Activated CD4-positive, alpha-beta T cell treated with anti-CD3 and anti-CD28 coated beads, Interleukin-2, amount 10 ng/mL, durations not matched to agents 7 days and 5 days (primary cell): Measurements from ENCODE around the gene SLC44A4. TPM values are rescaled to one million over a fixed set of nuclear protein-coding genes. Genes with fewer than 3 reads are reported as not detected.
"Not testable (repeated sequence)": the region's sequence is repeated elsewhere in the genome, so short reads cannot be mapped to it uniquely, and the experiment has no call there.

ENCODE experiments used
- CTCF ChIA-PET: fragments of 350-600 bp; sonication (Branson Sonifier 250); formaldehyde crosslinking; loops from one replicate; lab custom pipeline; 2021; ENCODE audit warnings: antibody characterized with exemption; lab: Charles Lee
- POLR2A ChIA-PET: fragments of 350-600 bp; sonication (Branson Sonifier 250); formaldehyde crosslinking; loops from one replicate; lab custom pipeline; 2021; ENCODE audit warnings: antibody characterized with exemption; lab: Charles Lee
- DNase-seq: peaks from one replicate; pipeline ENCODE4 v3.0.0-alpha.2; 2020
- H3K27ac Mint-ChIP-seq: one replicate; pipeline ENCODE4 v1.8.0; 2021; ENCODE audit warnings: mild to moderate bottlenecking, moderate library complexity, mixed read lengths
- H3K27me3 Mint-ChIP-seq: one replicate; pipeline ENCODE4 v1.8.0; 2021; ENCODE audit warnings: mixed read lengths
- H3K36me3 Mint-ChIP-seq: one replicate; pipeline ENCODE4 v1.8.0; 2021; ENCODE audit warnings: low read depth, mixed read lengths
- H3K4me1 Mint-ChIP-seq: one replicate; pipeline ENCODE4 v1.8.0; 2021; ENCODE audit warnings: mixed read lengths
- H3K4me3 Mint-ChIP-seq: one replicate; pipeline ENCODE4 v1.8.0; 2021; ENCODE audit warnings: mild to moderate bottlenecking, moderate library complexity, mixed read lengths
- H3K9me3 Mint-ChIP-seq: one replicate; pipeline ENCODE4 v1.8.0; 2021; ENCODE audit warnings: mixed read lengths
- total RNA-seq, 2 experiments: library from RNA; stranded (reverse); gene quantifications; one replicate each; pipeline ENCODE4 v1.2.3, GENCODE V29; 2021

SLC44A4 gene
- under 1 TPM in 1 of 2 experiments, not detected in 1; 0.15 TPM for total RNA-seq

GRCh38 chr6:31878726-31879125 lies at the start of gene SLC44A4:
TSS of gene SLC44A4 (minus strand) at chr6:31878997. CDS start at chr6:31878980, 17 bp downstream.
- DNase-seq, result no peak
- no peaks in the 10 kb centered on the region for H3K27me3 Mint-ChIP-seq
- H3K4me1 Mint-ChIP-seq, result peaks cover 2% of the 10 kb centered on the region
- peaks cover 22% of the 10 kb centered on the region for H3K36me3 Mint-ChIP-seq
- POLR2A ChIA-PET, result no interaction called here
- H3K9me3 Mint-ChIP-seq, result no peaks in the 10 kb centered on the region
- no peak within 1 kb of the TSS for H3K4me3 Mint-ChIP-seq
- H3K27ac Mint-ChIP-seq, result peak within 1 kb of the TSS; percentile 25
- CTCF ChIA-PET, result no interaction called here

GRCh38 chr6:31928672-31928939 lies 49.8 kb upstream of the SLC44A4 start:
- no peak for DNase-seq
- ChIA-PET POLR2A (no interaction called here), CTCF (no interaction called here)
- H3K4me3 Mint-ChIP-seq, result no peak overlapping the region
- H3K27ac Mint-ChIP-seq, result no peak overlapping the region
- H3K27me3 Mint-ChIP-seq, result no peaks in the 10 kb centered on the region
- H3K4me1 Mint-ChIP-seq, result no peaks in the 10 kb centered on the region
- no peaks in the 10 kb centered on the region for H3K36me3 Mint-ChIP-seq
- no peaks in the 10 kb centered on the region for H3K9me3 Mint-ChIP-seq

GRCh38 chr6:31927863-31928671 lies 49.3 kb upstream of the SLC44A4 start:
- ChIA-PET POLR2A (no interaction called here), CTCF (no interaction called here)
- H3K27ac Mint-ChIP-seq, result no peak overlapping the region
- no peaks in the 10 kb centered on the region for H3K27me3 Mint-ChIP-seq
- H3K9me3 Mint-ChIP-seq, result no peaks in the 10 kb centered on the region
- no peaks in the 10 kb centered on the region for H3K36me3 Mint-ChIP-seq
- no peak overlapping the region for H3K4me3 Mint-ChIP-seq
- H3K4me1 Mint-ChIP-seq, result no peaks in the 10 kb centered on the region
- DNase-seq, result no peak

- no peak within 1 kb of the TSS for H3K27ac Mint-ChIP-seq
- no peaks in the 10 kb centered on the region for H3K36me3 Mint-ChIP-seq
- H3K4me1 Mint-ChIP-seq, result no peaks in the 10 kb centered on the region
- no peak for DNase-seq
- POLR2A ChIA-PET, result no interaction called here
- CTCF ChIA-PET, result no interaction called here
- no peaks in the 10 kb centered on the region for H3K9me3 Mint-ChIP-seq
- H3K4me3 Mint-ChIP-seq, result no peak within 1 kb of the TSS
- no peaks in the 10 kb centered on the region for H3K27me3 Mint-ChIP-seq
Observed at GRCh38 chr6:31927242-31927862, 48.6 kb upstream of the SLC44A4 start, which contains the start of gene C2. TSS of gene C2 (plus strand) at chr6:31927717. CDS start at chr6:31927753, 36 bp downstream.

GRCh38 chr6:31922942-31923341 lies 44.1 kb upstream of the SLC44A4 start:
- H3K4me1 Mint-ChIP-seq, result no peaks in the 10 kb centered on the region
- no peak overlapping the region for H3K27ac Mint-ChIP-seq
- no peaks in the 10 kb centered on the region for H3K36me3 Mint-ChIP-seq
- no peaks in the 10 kb centered on the region for H3K9me3 Mint-ChIP-seq
- H3K27me3 Mint-ChIP-seq, result no peaks in the 10 kb centered on the region
- ChIA-PET CTCF (interaction anchor here (0.6 to 1.9 kb wide), 5 partner anchors 28 to 418 kb away, joined by 3 to 4 read pairs (median 4); partner anchors contain the start of genes NELFE and SKIC2), POLR2A (no interaction called here)
- H3K4me3 Mint-ChIP-seq, result no peak overlapping the region
- DNase-seq, result peak; percentile 20

- H3K4me1 Mint-ChIP-seq, result no peaks in the 10 kb centered on the region
- H3K27ac Mint-ChIP-seq, result no peak overlapping the region
- H3K27me3 Mint-ChIP-seq, result peaks cover 2% of the 10 kb centered on the region
- H3K4me3 Mint-ChIP-seq, result no peak overlapping the region
- CTCF ChIA-PET, result no interaction called here
- H3K36me3 Mint-ChIP-seq, result no peaks in the 10 kb centered on the region
- no peak for DNase-seq
- POLR2A ChIA-PET, result no interaction called here
- no peaks in the 10 kb centered on the region for H3K9me3 Mint-ChIP-seq
Observed at GRCh38 chr6:31920811-31921210, 42.0 kb upstream of the SLC44A4 start.

- Mint-ChIP-seq H3K9me3 (no peaks in the 10 kb centered on the region), H3K36me3 (no peaks in the 10 kb centered on the region), H3K27me3 (peaks cover 2% of the 10 kb centered on the region), H3K27ac (no peak overlapping the region), H3K4me1 (no peaks in the 10 kb centered on the region), H3K4me3 (no peak overlapping the region)
- POLR2A ChIA-PET, result no interaction called here
- CTCF ChIA-PET, result interaction anchor here (0.6 to 0.9 kb wide), 4 partner anchors 21 to 1187 kb away, joined by 3 to 4 read pairs (median 4); no protein-coding TSS in a partner anchor
- no peak for DNase-seq
Observed at GRCh38 chr6:31919624-31920303, 41.0 kb upstream of the SLC44A4 start.

- H3K4me3 Mint-ChIP-seq, result no peak overlapping the region
- peaks cover 2% of the 10 kb centered on the region for H3K27me3 Mint-ChIP-seq
- no peak for DNase-seq
- H3K36me3 Mint-ChIP-seq, result no peaks in the 10 kb centered on the region
- CTCF ChIA-PET, result interaction anchor here (1.0 to 1.2 kb wide), 2 partner anchors 11 to 14 kb away, joined by 3 to 4 read pairs; no protein-coding TSS in a partner anchor
- H3K27ac Mint-ChIP-seq, result no peak overlapping the region
- POLR2A ChIA-PET, result interaction anchor here (0.6 kb wide), 2 partner anchors 23 to 103 kb away, joined by 5 to 7 read pairs; no protein-coding TSS in a partner anchor
- H3K9me3 Mint-ChIP-seq, result no peaks in the 10 kb centered on the region
- no peaks in the 10 kb centered on the region for H3K4me1 Mint-ChIP-seq
Observed at GRCh38 chr6:31918069-31918720, 39.4 kb upstream of the SLC44A4 start.

- CTCF ChIA-PET, result interaction anchor here (1.6 kb wide), 1 partner anchor 49 kb away, joined by 3 read pairs; no protein-coding TSS in a partner anchor
- no peak overlapping the region for H3K27ac Mint-ChIP-seq
- POLR2A ChIA-PET, result no interaction called here
- no peak for DNase-seq
- peaks cover 2% of the 10 kb centered on the region for H3K27me3 Mint-ChIP-seq
- H3K9me3 Mint-ChIP-seq, result no peaks in the 10 kb centered on the region
- no peaks in the 10 kb centered on the region for H3K36me3 Mint-ChIP-seq
- no peak overlapping the region for H3K4me3 Mint-ChIP-seq
- H3K4me1 Mint-ChIP-seq, result peaks cover 3% of the 10 kb centered on the region
Observed at GRCh38 chr6:31915756-31916155, 37.0 kb upstream of the SLC44A4 start.

GRCh38 chr6:31915351-31915750 lies 36.6 kb upstream of the SLC44A4 start:
- CTCF ChIA-PET, result interaction anchor here (1.6 kb wide), 1 partner anchor 49 kb away, joined by 3 read pairs; no protein-coding TSS in a partner anchor
- peaks cover 2% of the 10 kb centered on the region for H3K27me3 Mint-ChIP-seq
- no peak overlapping the region for H3K4me3 Mint-ChIP-seq
- DNase-seq, result no peak
- H3K36me3 Mint-ChIP-seq, result no peaks in the 10 kb centered on the region
- peaks cover 4% of the 10 kb centered on the region for H3K4me1 Mint-ChIP-seq
- no peak overlapping the region for H3K27ac Mint-ChIP-seq
- POLR2A ChIA-PET, result no interaction called here
- no peaks in the 10 kb centered on the region for H3K9me3 Mint-ChIP-seq

- no peaks in the 10 kb centered on the region for H3K27me3 Mint-ChIP-seq
- no peak for DNase-seq
- ChIA-PET POLR2A (no interaction called here), CTCF (interaction anchor here (0.6 kb wide), 1 partner anchor 9 kb away, joined by 3 read pairs; no protein-coding TSS in a partner anchor)
- no peaks in the 10 kb centered on the region for H3K9me3 Mint-ChIP-seq
- H3K36me3 Mint-ChIP-seq, result no peaks in the 10 kb centered on the region
- no peak overlapping the region for H3K4me3 Mint-ChIP-seq
- H3K27ac Mint-ChIP-seq, result no peak overlapping the region
- peaks cover 9% of the 10 kb centered on the region for H3K4me1 Mint-ChIP-seq
Observed at GRCh38 chr6:31911826-31912585, 33.2 kb upstream of the SLC44A4 start.

GRCh38 chr6:31909298-31909697 lies 30.5 kb upstream of the SLC44A4 start:
- peaks cover 13% of the 10 kb centered on the region for H3K4me1 Mint-ChIP-seq
- H3K36me3 Mint-ChIP-seq, H3K27me3 Mint-ChIP-seq, DNase-seq, H3K4me3 Mint-ChIP-seq, H3K9me3 Mint-ChIP-seq, POLR2A ChIA-PET, H3K27ac Mint-ChIP-seq: not testable (repeated sequence)
- CTCF ChIA-PET, result interaction anchor here (0.6 to 0.7 kb wide), 3 partner anchors 42 to 313 kb away, joined by 3 to 4 read pairs (median 3); no protein-coding TSS in a partner anchor
